HCT116 (cell line): Measurements from ENCODE around the gene TFF3. TPM values are rescaled to one million over a fixed set of nuclear protein-coding genes. Genes with fewer than 3 reads are reported as not detected.

Experiments used
- ATAC-seq: fragments of 200-7000 bp; cut with Tn5 transposase; 2 replicates; pipeline ENCODE4 v1.9.1; 2020; ENCODE audit warnings: mild to moderate bottlenecking, moderate library complexity
- BruUV-seq: library from RNA; stranded (reverse); fragments of 400-500 nt; replicated peaks from 2 replicates; lab custom pipeline; 2021; lab: Mats Ljungman, UMichigan
- CTCF ChIA-PET: fragments of 300-600 bp; sonication (Branson Sonifier 250); formaldehyde crosslinking; loops from one replicate; lab custom pipeline; 2021; ENCODE audit warnings: antibody characterized with exemption; lab: Charles Lee
- POLR2A ChIA-PET: fragments of 300-600, 350-600 bp; sonication (Branson Sonifier 250); formaldehyde crosslinking; loops from one replicate; lab custom pipeline; 2021; ENCODE audit warnings: antibody characterized with exemption; lab: Charles Lee
- RAD21 ChIA-PET, 2 experiments: fragments of 300-600 bp; sonication (Branson Sonifier 250); formaldehyde crosslinking; loops; one replicate each; lab custom pipeline; 2023; ENCODE audit warnings: low total read pairs in 2 of 2; ENCODE audit not compliant: uncharacterized antibody in 2 of 2, unreplicated experiment in 2 of 2, low non-redundant PET in 1 of 2; lab: Charles Lee
- DNase-seq: peaks from one replicate; pipeline ENCODE4 v3.0.0-alpha.2; 2010; ENCODE audit warnings: low read depth, low spot score
- H2AFZ ChIP-seq: fragments of 200-600 bp; shearing (Covaris generic), sonication (generic); 2 replicates; pipeline ENCODE4 v1.6.1; 2017; ENCODE audit warnings: low read depth, mixed run types, mixed read lengths, antibody characterized with exemption, low read length; ENCODE audit not compliant: poor library complexity, severe bottlenecking
- H3K27ac ChIP-seq: 2 replicates; pipeline ENCODE4 v1.5.1; 2012; ENCODE audit warnings: low read depth, low read length
- H3K27me3 ChIP-seq: fragments of 200-600 bp; sonication (generic); 2 replicates; pipeline ENCODE4 v1.6.1; 2016; ENCODE audit warnings: mixed run types, low read length, mixed read lengths; ENCODE audit not compliant: insufficient read depth
- H3K36me3 ChIP-seq, 2 experiments: fragments of 200-500 bp in 1 of 2; fragments of 200-600 bp in 1 of 2; sonication (Bioruptor generic) in 1 of 2; sonication (generic) in 1 of 2; 2 replicates each; pipeline versions ENCODE4 v1.5.1 to v1.6.1; 2014 to 2016; ENCODE audit warnings: low read length in 2 of 2, inconsistent platforms in 1 of 2, mixed read lengths in 1 of 2, mixed run types in 1 of 2; ENCODE audit not compliant: insufficient read depth in 2 of 2, control insufficient read depth in 1 of 2
- H3K4me1 ChIP-seq, 2 experiments: fragments of 200-600 bp in 1 of 2; sonication (generic) in 1 of 2; 2 replicates each; pipeline versions ENCODE4 v1.5.1 to v1.6.1; 2012 to 2017; ENCODE audit warnings: low read length in 2 of 2, inconsistent platforms in 1 of 2, mild to moderate bottlenecking in 1 of 2, mixed read lengths in 1 of 2, mixed run types in 1 of 2, moderate library complexity in 1 of 2; ENCODE audit not compliant: insufficient read depth in 2 of 2, control insufficient read depth in 1 of 2
- H3K4me2 ChIP-seq: fragments of 200-600 bp; sonication (generic); 2 replicates; pipeline ENCODE4 v1.6.1; 2017; ENCODE audit warnings: mixed run types, low read length, mixed read lengths
- H3K4me3 ChIP-seq, 2 experiments: fragments of 200-600 bp in 1 of 2; sonication (generic) in 1 of 2; replicated peaks in 1 of 2; 2 replicates each; pipeline ENCODE4 v1.5.1; 2011 to 2016; ENCODE audit warnings: low read length in 2 of 2, control low read depth in 1 of 2, low read depth in 1 of 2, mild to moderate bottlenecking in 1 of 2, mixed read lengths in 1 of 2, mixed run types in 1 of 2
- H3K79me2 ChIP-seq: fragments of 200-600 bp; sonication (generic); 2 replicates; pipeline ENCODE4 v1.6.1; 2017; ENCODE audit warnings: mild to moderate bottlenecking, mixed run types, low read length, moderate library complexity, mixed read lengths; ENCODE audit not compliant: insufficient read depth
- H3K9ac ChIP-seq: fragments of 200-600 bp; sonication (generic); 2 replicates; pipeline ENCODE4 v1.6.1; 2016; ENCODE audit warnings: low read length, mixed read lengths
- H3K9me2 ChIP-seq: fragments of 200-600 bp; sonication (generic), shearing (Covaris generic); 2 replicates; pipeline ENCODE4 v1.6.1; 2017; ENCODE audit warnings: mixed run types, mild to moderate bottlenecking, moderate library complexity; ENCODE audit not compliant: insufficient read depth
- H3K9me3 ChIP-seq, 2 experiments: fragments of 200-500 bp in 1 of 2; fragments of 200-600 bp in 1 of 2; sonication (Bioruptor generic) in 1 of 2; sonication (generic) in 1 of 2; 2 replicates each; pipeline ENCODE4 v1.6.1; 2014 to 2017; ENCODE audit warnings: low read length in 2 of 2, mixed read lengths in 2 of 2, inconsistent platforms in 1 of 2, low read depth in 1 of 2, mild to moderate bottlenecking in 1 of 2, mixed run types in 1 of 2, moderate library complexity in 1 of 2; ENCODE audit not compliant: control insufficient read depth in 1 of 2, insufficient read depth in 1 of 2
- H4K20me1 ChIP-seq: fragments of 200-600 bp; sonication (generic), shearing (Covaris generic); 2 replicates; pipeline ENCODE4 v1.6.1; 2017; ENCODE audit warnings: mixed run types, mild to moderate bottlenecking, moderate library complexity; ENCODE audit not compliant: insufficient read depth
- CBX3 ChIP-seq: IDR thresholded peaks from 2 replicates; pipeline ENCODE4 v1.6.1; 2012; ENCODE audit warnings: low read depth
- CEBPB ChIP-seq: IDR thresholded peaks from 2 replicates; pipeline ENCODE4 v1.6.1; 2012; ENCODE audit warnings: low read depth
- EGR1 ChIP-seq: IDR thresholded peaks from 2 replicates; pipeline ENCODE4 v1.6.1; 2012; ENCODE audit warnings: low read depth
- EZH2 ChIP-seq: fragments of 200-600 bp; sonication (generic); IDR thresholded peaks from 2 replicates; pipeline ENCODE4 v1.6.1; 2017; ENCODE audit warnings: antibody characterized with exemption, mixed run types
- EZH2phosphoT487 ChIP-seq: fragments of 200-600 bp; IDR thresholded peaks from 2 replicates; pipeline ENCODE4 v1.6.1; 2018; ENCODE audit warnings: antibody characterized with exemption, borderline replicate concordance
- FOSL1 ChIP-seq: IDR thresholded peaks from 2 replicates; pipeline ENCODE4 v1.6.1; 2012; ENCODE audit warnings: low read depth
- JUND ChIP-seq: IDR thresholded peaks from 2 replicates; pipeline ENCODE4 v1.6.1; 2012
- POLR2A ChIP-seq: IDR thresholded peaks from 2 replicates; pipeline ENCODE4 v1.7.0; 2011; ENCODE audit warnings: borderline replicate concordance; ENCODE audit not compliant: insufficient read depth, insufficient read length; ENCODE audit errors: extremely low read depth
- RAD21 ChIP-seq: IDR thresholded peaks from 2 replicates; pipeline ENCODE4 v1.6.1; 2012; ENCODE audit warnings: low read depth, mild to moderate bottlenecking
- SIN3A ChIP-seq: IDR thresholded peaks from 2 replicates; pipeline ENCODE4 v1.6.1; 2012; ENCODE audit warnings: low read depth
- SP1 ChIP-seq: IDR thresholded peaks from 2 replicates; pipeline ENCODE4 v1.6.1; 2012; ENCODE audit warnings: low read depth
- SRF ChIP-seq: IDR thresholded peaks from 2 replicates; pipeline ENCODE4 v1.6.1; 2012; ENCODE audit warnings: low read depth
- TCF7L2 ChIP-seq: IDR thresholded peaks from 2 replicates; pipeline ENCODE4 v1.7.0; 2011; ENCODE audit warnings: borderline replicate concordance, inconsistent platforms; ENCODE audit not compliant: insufficient read depth, insufficient read length; ENCODE audit errors: extremely low read depth
- YY1 ChIP-seq: IDR thresholded peaks from 2 replicates; pipeline ENCODE4 v1.6.1; 2011; ENCODE audit warnings: low read length, low read depth, moderate library complexity, mild to moderate bottlenecking; ENCODE audit not compliant: insufficient replicate concordance; ENCODE audit errors: extremely low read depth
- ZBTB33 ChIP-seq: IDR thresholded peaks from 2 replicates; pipeline ENCODE4 v1.6.1; 2011; ENCODE audit warnings: mild to moderate bottlenecking, low read length, moderate library complexity; ENCODE audit not compliant: insufficient replicate concordance; ENCODE audit errors: extremely low read depth
- ZFX ChIP-seq: fragments of 450-650 bp; IDR thresholded peaks from 2 replicates; pipeline ENCODE4 v1.6.1; 2017
- ZNF274 ChIP-seq: fragments of 200-500 bp; sonication (Bioruptor generic); IDR thresholded peaks from 2 replicates; pipeline ENCODE4 v1.6.1; 2014; ENCODE audit warnings: mild to moderate bottlenecking, low read depth, low read length, inconsistent platforms
- intact Hi-C: fragments of 100-400 bp; cut with micrococcal nuclease; formaldehyde crosslinking; loops from 2 replicates; pipeline ENCODE4 v1.10.0; 2022
- total RNA-seq: library from RNA; stranded (reverse); gene quantifications from one replicate; pipeline ENCODE4 v1.2.1, GENCODE V29; 2021; ENCODE audit not compliant: unreplicated experiment
- TF ChIP-seq, protein P1 (sequence below), 3 experiments: fragments of 200-600 bp in 1 of 3; sonication (generic) in 1 of 3; IDR thresholded peaks in 2 of 3; conservative IDR thresholded peaks in 1 of 3; 2 replicates each; pipeline ENCODE4 v1.5.1; 2012 to 2017; ENCODE audit warnings: low read depth in 2 of 3, low read length in 2 of 3, antibody characterized with exemption in 1 of 3, borderline replicate concordance in 1 of 3, control low read depth in 1 of 3, mild to moderate bottlenecking in 1 of 3, mixed read lengths in 1 of 3, mixed run types in 1 of 3, moderate library complexity in 1 of 3; ENCODE audit not compliant: insufficient read depth in 1 of 3
- TF ChIP-seq, protein P2 (sequence below): IDR thresholded peaks from 2 replicates; pipeline ENCODE4 v1.6.1; 2012
- TF ChIP-seq, protein P3 (sequence below): IDR thresholded peaks from 2 replicates; pipeline ENCODE4 v1.6.1; 2012

The TFF3 gene
- total RNA-seq, 1 experiment from 2014 or later = 0.22 TPM

DNA sequence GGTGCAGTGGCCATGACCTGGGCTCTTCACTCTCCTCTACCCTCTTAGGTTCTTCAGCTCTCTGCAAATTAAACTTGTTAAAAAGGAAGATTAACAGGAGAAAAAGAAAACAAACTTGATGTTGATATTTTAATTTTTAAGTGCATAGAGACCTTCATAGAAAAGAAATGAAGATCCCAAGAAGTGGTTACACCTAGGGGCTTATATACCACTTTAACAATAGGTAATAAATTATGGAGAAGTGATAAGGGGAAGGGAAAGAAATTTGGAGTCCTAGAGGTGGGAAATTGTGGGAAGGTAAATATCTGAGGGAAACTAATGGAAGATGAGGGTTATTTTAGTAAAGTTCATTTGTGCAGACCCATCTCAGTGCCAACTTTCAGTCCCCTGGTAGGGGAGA is 16.5 kb upstream of the TFF3 start:
- ChIA-PET RAD21 (no interaction called here), POLR2A (no interaction called here)
- BruUV-seq = no TSS peak

More for the DNA sequence above, 16.5 kb upstream of the TFF3 start:
- Histone ChIP-seq H3K79me2 (no peaks in the 10 kb centered on the region), H2AFZ (no peak overlapping the region), H3K27me3 (no peaks in the 10 kb centered on the region), H3K4me1 (peaks cover 0 to 10% of the 10 kb centered on the region in 2 experiments; a peak in 3 of 4 replicates), H3K9me2 (no peaks in the 10 kb centered on the region), H3K9ac (no peak overlapping the region), H4K20me1 (no peaks in the 10 kb centered on the region), H3K27ac (no peak overlapping the region), H3K4me2 (no peak overlapping the region), H3K36me3 (no peaks in the 10 kb centered on the region), H3K9me3 (no peaks in the 10 kb centered on the region), H3K4me3 (no peak overlapping the region)
- TF ChIP-seq POLR2A (no peak), SP1 (no peak), CBX3 (no peak), SRF (no peak), ZNF274 (no peak), ZFX (no peak), JUND (no peak), EZH2phosphoT487 (no peak), FOSL1 (no peak), SIN3A (no peak), CEBPB (no peak), RAD21 (no peak), YY1 (no peak), EGR1 (no peak), TCF7L2 (no peak), ZBTB33 (no peak), EZH2 (no peak)
- TF ChIP-seq, protein P1, sequence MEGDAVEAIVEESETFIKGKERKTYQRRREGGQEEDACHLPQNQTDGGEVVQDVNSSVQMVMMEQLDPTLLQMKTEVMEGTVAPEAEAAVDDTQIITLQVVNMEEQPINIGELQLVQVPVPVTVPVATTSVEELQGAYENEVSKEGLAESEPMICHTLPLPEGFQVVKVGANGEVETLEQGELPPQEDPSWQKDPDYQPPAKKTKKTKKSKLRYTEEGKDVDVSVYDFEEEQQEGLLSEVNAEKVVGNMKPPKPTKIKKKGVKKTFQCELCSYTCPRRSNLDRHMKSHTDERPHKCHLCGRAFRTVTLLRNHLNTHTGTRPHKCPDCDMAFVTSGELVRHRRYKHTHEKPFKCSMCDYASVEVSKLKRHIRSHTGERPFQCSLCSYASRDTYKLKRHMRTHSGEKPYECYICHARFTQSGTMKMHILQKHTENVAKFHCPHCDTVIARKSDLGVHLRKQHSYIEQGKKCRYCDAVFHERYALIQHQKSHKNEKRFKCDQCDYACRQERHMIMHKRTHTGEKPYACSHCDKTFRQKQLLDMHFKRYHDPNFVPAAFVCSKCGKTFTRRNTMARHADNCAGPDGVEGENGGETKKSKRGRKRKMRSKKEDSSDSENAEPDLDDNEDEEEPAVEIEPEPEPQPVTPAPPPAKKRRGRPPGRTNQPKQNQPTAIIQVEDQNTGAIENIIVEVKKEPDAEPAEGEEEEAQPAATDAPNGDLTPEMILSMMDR (IDR thresholded peaks at IDR 0.05 in 2 of 3, conservative IDR thresholded peaks at IDR 0.05 in 1 of 3; ENCODE audit: borderline replicate concordance in 1 of 3, insufficient read depth in 1 of 3, low read depth in 2 of 3, low read length in 2 of 3) = no peak
- TF ChIP-seq, protein P2, sequence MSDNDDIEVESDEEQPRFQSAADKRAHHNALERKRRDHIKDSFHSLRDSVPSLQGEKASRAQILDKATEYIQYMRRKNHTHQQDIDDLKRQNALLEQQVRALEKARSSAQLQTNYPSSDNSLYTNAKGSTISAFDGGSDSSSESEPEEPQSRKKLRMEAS = no peak
- TF ChIP-seq, protein P3, sequence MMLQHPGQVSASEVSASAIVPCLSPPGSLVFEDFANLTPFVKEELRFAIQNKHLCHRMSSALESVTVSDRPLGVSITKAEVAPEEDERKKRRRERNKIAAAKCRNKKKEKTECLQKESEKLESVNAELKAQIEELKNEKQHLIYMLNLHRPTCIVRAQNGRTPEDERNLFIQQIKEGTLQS = no peak
- intact Hi-C loops = loop anchor here (10.0 kb wide), 1 partner anchor 123 kb away; no protein-coding TSS in a partner anchor
- DNase-seq (no peak), ATAC-seq (no peak)
- CTCF ChIA-PET = no interaction called here
